ENCODE measurements around the gene SSR1.

Gene SSR1

DNA sequence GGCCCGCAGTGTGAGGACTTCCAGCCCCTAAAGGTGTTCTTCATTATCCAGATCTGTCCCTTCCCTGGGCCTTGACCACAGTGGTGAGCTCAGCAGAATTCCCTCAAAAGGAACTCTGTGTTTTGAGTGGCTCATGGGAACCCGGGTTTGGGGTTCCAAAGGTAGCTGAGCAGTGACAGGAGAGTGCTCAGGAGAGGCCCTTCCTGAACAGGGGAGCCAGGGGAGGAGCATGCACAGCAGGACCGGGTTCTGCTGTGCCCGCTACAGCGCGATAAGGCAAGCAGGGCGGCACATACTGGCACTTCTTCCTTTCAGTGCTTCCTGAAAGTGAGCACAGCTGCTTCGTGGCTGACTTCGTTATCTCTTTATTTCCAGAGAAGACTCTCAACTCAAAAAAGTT is 88.3 kb downstream of the SSR1 start:
- TF ChIP-seq, protein P1, sequence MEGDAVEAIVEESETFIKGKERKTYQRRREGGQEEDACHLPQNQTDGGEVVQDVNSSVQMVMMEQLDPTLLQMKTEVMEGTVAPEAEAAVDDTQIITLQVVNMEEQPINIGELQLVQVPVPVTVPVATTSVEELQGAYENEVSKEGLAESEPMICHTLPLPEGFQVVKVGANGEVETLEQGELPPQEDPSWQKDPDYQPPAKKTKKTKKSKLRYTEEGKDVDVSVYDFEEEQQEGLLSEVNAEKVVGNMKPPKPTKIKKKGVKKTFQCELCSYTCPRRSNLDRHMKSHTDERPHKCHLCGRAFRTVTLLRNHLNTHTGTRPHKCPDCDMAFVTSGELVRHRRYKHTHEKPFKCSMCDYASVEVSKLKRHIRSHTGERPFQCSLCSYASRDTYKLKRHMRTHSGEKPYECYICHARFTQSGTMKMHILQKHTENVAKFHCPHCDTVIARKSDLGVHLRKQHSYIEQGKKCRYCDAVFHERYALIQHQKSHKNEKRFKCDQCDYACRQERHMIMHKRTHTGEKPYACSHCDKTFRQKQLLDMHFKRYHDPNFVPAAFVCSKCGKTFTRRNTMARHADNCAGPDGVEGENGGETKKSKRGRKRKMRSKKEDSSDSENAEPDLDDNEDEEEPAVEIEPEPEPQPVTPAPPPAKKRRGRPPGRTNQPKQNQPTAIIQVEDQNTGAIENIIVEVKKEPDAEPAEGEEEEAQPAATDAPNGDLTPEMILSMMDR (IDR thresholded peaks at IDR 0.05; ENCODE audit: low read depth, low read length): no peak
- DNase-seq (ENCODE audit: extremely low read depth, low read depth): no peak

GRCh38 chr6:7222197-7222596 is 90.8 kb downstream of the SSR1 start:
- TF ChIP-seq, protein P1 (IDR thresholded peaks at IDR 0.05; ENCODE audit: low read depth, low read length): no peak
- no peak for DNase-seq (ENCODE audit: extremely low read depth, low read depth)

DNA sequence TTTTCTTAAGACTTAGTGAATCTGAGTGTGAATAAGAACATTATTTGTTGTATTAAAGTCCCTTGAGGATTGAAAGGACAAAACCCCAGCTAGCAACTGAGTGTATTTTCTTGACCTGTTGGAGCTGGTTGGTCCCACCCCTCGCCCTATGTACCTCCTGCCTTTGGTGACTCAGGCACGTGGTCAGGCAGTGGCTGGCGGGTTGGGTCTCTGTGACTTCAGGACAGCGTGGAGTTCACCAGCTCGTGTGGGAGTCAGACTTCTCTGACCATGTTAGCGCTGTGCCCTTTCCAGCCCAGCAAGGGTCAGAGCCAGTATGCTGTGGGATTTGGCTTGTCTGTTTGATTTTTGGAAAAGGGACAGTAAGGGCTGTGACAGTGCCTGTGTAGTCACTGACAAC is 93.7 kb downstream of the SSR1 start:
- no peak for DNase-seq (ENCODE audit: extremely low read depth, low read depth)
- TF ChIP-seq, protein P1 (IDR thresholded peaks at IDR 0.05; ENCODE audit: low read depth, low read length): no peak

DNA sequence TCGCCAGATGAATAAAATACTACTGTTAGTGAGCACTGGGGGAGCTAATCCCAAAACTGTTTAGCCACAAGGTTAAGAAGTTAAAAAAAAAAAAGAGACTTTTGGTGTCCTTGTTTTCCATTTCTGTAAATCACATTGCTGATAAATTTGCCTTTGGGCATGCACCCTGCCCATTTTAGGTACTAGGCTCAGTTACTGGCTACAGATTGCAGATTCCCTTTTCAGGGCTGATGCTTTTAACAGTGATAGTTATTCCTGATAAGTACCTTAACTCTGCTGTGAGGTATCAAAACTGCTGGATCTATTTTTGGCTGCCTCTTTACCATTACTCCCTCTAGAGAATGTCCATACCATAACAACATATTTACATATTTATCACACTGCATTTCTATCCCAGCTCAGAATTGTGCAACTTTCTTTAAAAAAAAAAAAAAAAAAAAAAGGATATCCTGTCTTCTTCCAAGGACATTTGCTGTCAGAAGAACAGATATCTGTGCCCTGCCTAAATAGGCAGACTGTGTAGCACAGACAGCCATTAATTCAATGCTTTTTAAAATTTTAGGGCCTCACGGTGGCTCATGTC is 94.5 kb downstream of the SSR1 start:
- TF ChIP-seq, protein P1 (IDR thresholded peaks at IDR 0.05; ENCODE audit: low read depth, low read length): no peak

More for the DNA sequence above, 94.5 kb downstream of the SSR1 start:
- DNase-seq (ENCODE audit: extremely low read depth, low read depth): no peak

Measured in AG09319 (cell line).